Left lung (tissue), 10 donors: ENCODE results near the gene TFPI. TPM values are rescaled to one million over a fixed set of nuclear protein-coding genes. Genes with fewer than 3 reads are reported as not detected.
"Not testable (repeated sequence)": the region's sequence is repeated elsewhere in the genome, so short reads cannot be mapped to it uniquely, and the experiment has no call there.

Experiments
- ATAC-seq: fragments of 200-7000 bp; cut with Tn5 transposase; one replicate; pipeline ENCODE4 v1.9.1; 2020; ENCODE audit warnings: moderate library complexity
- DNase-seq, 4 donors: peaks; one replicate each; pipeline ENCODE4 v3.0.0-alpha.2; 2013 to 2020
- H3K27ac ChIP-seq, 2 donors: fragments of 200-600 bp; sonication (generic) in 1 of 2; one replicate each; pipeline versions ENCODE4 v1.5.0 to v1.8.0; 2020 to 2021
- H3K27me3 ChIP-seq, 2 donors: fragments of 200-600 bp; sonication (generic) in 1 of 2; one replicate each; pipeline versions ENCODE4 v1.5.0 to v1.8.0; 2020 to 2021
- H3K36me3 ChIP-seq, 2 donors: fragments of 200-600 bp; sonication (generic) in 1 of 2; one replicate each; pipeline versions ENCODE4 v1.5.0 to v1.8.0; 2020 to 2021
- H3K4me1 ChIP-seq, 2 donors: fragments of 200-600 bp; one replicate each; pipeline ENCODE4 v1.8.0; 2021
- H3K4me3 ChIP-seq, 2 donors: fragments of 200-600 bp; sonication (generic) in 1 of 2; one replicate each; pipeline versions ENCODE4 v1.5.0 to v1.8.0; 2020 to 2021; ENCODE audit warnings: mild to moderate bottlenecking in 1 of 2
- H3K9me3 ChIP-seq, 2 donors: fragments of 200-600 bp; sonication (generic) in 1 of 2; one replicate each; pipeline versions ENCODE4 v1.5.0 to v1.8.0; 2020 to 2021
- intact Hi-C, 2 donors: fragments of 100-400 bp; cut with DNase I; formaldehyde crosslinking; loops; one replicate each; pipeline versions ENCODE4 v1.11.2 to v1.14.2; 2022
- polyA plus RNA-seq, 6 donors: library from polyadenylated mRNA; unstranded; fragments of 120-200 nt; gene quantifications; one replicate each; pipeline ENCODE4 v1.2.1, GENCODE V29; 2013; ENCODE audit not compliant: insufficient read length in 6 of 6
- total RNA-seq, 2 donors: library from RNA; stranded (reverse); fragmentation: NEBNext Ultra II Directional; extraction: Animal tissue kit (Norgen Biotek cat#: 25700); gene quantifications; one replicate each; pipeline ENCODE4 v1.2.1, GENCODE V29; 2021
- TF ChIP-seq, protein P1 (sequence below), 2 donors: fragments of 200-600 bp; sonication (generic) in 1 of 2; IDR thresholded peaks; one replicate each; pipeline versions ENCODE4 v1.5.0 to v1.8.0; 2021; ENCODE audit warnings: antibody characterized with exemption in 2 of 2
- donor health status: DM: no; HTN: yes; CAD: no.
- donor health status: DM: no; HTN: no; CAD: no.

Gene TFPI
- total and polyA plus RNA-seq, 8 donors, result 132 to 300 (median 163) TPM

DNA sequence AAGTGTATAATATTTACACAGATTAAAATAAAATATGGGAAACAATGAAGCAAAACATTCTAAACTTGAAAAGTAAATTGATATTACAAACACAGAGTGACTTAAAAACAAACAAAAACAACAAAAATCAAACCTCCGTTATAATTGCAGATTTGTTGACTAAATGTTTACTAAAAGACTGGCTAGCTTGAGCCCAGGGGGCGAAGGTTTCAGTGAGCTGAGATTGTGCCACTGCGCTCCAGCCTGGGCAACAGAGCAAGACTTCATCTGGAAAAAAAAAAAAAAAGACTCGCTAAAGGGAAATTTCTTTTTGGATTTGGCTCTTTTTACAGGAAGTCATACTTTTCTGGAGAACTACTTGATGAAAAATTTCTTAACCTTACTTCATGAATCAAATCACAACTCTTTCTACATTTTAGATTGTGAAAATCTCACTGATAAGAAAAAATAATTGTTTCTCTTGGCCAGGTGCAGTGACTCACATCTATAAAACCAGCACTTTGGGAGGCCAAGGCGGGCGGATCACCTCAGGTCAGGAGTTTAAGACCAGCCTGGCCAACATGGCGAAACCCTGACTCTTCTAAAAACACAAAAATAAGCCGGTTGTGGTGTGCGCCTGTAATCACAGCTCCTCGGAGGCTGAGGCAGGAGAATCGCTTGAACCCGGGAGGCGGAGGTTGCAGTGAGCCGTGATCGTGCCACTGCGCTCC, 9.7 kb downstream of the TFPI start:
- peaks cover 47 to 94% of the 10 kb centered on the region in 2 donors for H3K4me1 ChIP-seq
- H3K36me3 ChIP-seq, result peaks cover 0 to 13% of the 10 kb centered on the region in 2 donors
- peak in 1 of 4 donors; percentile 39 for DNase-seq
- peak overlapping the region; percentile 57 to 86 for H3K27ac ChIP-seq
- no peaks in the 10 kb centered on the region for H3K27me3 ChIP-seq
- no peak overlapping the region for H3K4me3 ChIP-seq
- peak; percentile 19 for ATAC-seq
- TF ChIP-seq, protein P1, sequence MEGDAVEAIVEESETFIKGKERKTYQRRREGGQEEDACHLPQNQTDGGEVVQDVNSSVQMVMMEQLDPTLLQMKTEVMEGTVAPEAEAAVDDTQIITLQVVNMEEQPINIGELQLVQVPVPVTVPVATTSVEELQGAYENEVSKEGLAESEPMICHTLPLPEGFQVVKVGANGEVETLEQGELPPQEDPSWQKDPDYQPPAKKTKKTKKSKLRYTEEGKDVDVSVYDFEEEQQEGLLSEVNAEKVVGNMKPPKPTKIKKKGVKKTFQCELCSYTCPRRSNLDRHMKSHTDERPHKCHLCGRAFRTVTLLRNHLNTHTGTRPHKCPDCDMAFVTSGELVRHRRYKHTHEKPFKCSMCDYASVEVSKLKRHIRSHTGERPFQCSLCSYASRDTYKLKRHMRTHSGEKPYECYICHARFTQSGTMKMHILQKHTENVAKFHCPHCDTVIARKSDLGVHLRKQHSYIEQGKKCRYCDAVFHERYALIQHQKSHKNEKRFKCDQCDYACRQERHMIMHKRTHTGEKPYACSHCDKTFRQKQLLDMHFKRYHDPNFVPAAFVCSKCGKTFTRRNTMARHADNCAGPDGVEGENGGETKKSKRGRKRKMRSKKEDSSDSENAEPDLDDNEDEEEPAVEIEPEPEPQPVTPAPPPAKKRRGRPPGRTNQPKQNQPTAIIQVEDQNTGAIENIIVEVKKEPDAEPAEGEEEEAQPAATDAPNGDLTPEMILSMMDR (IDR thresholded peaks at IDR 0.05), result no peak
- intact Hi-C loops, result no loop called here
- no peaks in the 10 kb centered on the region for H3K9me3 ChIP-seq

DNA sequence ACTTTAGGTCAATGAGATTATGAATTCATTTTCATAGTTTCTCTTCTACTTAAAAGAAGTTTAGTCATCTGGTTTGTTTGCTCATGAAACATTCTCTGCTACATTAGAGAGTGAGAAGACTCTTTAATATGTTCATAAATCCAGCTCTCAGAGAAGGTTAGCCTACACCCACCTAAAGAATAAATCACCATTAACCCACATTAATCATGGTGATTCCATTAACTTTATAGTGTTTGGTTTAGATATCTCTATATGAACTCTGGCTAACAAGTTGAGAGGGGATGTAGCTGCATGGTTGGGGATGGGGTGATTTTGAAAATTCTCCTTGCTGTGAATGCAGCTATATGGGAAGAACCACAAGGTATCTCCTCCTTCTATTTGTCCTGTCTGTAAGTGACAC, 10.7 kb downstream of the TFPI start:
- TF ChIP-seq, protein P1 (IDR thresholded peaks at IDR 0.05), result no peak
- peak overlapping the region; percentile 57 to 86 for H3K27ac ChIP-seq
- DNase-seq, result no peak
- no peaks in the 10 kb centered on the region for H3K27me3 ChIP-seq
- no peak for ATAC-seq
- H3K4me1 ChIP-seq, result peaks cover 37 to 87% of the 10 kb centered on the region in 2 donors
- no peaks in the 10 kb centered on the region for H3K9me3 ChIP-seq
- intact Hi-C loops, result no loop called here
- no peak overlapping the region for H3K4me3 ChIP-seq
- peaks cover 0 to 13% of the 10 kb centered on the region in 2 donors for H3K36me3 ChIP-seq

DNA sequence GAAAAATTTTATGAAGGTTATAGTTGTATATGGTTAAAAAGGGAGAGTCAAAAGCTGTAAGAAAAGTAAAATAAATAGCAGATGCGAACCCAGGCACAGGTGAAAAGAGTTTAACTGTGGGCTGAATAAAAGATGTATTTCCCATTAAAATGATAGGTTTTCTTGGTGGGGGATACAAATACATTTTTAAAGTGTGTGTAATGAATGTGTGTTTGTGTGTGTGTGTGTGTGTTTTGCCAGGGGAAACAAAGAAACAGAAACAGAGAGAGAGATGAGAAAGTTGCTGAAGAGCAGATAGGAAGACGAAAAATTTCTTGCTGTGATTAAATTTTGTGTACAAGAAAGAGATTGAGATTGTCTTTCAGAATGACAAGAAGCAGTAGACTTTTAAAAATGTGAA, 12.1 kb downstream of the TFPI start:
- H3K27ac ChIP-seq, result peak overlapping the region; percentile 72 to 79
- ATAC-seq, result no peak
- intact Hi-C loops, result no loop called here
- no peaks in the 10 kb centered on the region for H3K27me3 ChIP-seq
- no peak for DNase-seq
- H3K9me3 ChIP-seq, result peaks cover 0 to 6% of the 10 kb centered on the region in 2 donors
- no peak overlapping the region for H3K4me3 ChIP-seq
- peaks cover 0 to 13% of the 10 kb centered on the region in 2 donors for H3K36me3 ChIP-seq
- TF ChIP-seq, protein P1 (IDR thresholded peaks at IDR 0.05), result no peak
- peaks cover 32 to 76% of the 10 kb centered on the region in 2 donors for H3K4me1 ChIP-seq

DNA sequence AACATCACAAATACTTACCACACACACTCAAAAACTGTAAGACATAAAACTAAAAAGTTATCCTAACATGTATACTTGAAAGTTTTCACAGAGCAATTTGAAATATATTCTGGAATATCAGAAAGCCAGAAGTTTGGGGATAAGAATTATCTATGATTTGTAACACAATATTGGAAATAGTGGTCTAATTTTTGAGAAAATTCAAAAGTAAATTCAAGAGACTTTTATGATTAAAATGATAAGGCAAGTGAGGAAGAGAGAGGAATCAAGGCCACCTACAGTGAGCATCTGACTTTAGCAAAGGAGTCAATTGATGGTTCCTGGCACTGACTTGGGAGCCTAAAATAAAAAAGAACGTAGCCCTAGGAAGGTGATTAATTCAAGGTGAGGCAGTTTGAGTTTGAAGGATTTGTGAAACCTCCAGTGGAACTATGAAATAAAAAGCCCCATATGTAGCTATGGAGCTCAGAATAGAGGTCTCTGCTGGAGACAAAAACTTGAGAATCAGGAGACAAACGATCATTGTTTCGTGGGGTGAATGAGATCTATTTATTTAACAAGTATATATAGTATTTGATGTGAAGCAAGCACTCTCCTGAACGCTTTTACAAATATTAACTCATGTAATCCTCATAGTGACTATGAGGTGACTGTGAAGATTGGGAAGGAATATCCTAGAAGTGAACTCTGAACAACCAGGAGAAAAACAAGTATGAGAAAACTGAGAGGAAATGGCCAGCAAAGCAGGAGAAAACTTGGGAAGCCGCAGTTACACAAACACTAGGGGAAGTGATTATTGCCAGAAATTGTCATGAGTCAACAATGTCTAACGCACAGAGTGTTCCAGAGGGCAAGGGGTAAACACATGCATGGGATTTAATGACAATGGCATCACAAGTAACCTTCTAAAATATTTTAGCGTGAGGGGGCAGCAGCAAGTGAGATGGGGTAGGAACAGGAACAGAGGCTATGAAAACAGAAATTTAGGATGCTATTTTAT, 12.8 kb downstream of the TFPI start:
- Histone ChIP-seq H3K27me3 (no peaks in the 10 kb centered on the region), H3K4me1 (peaks cover 25 to 69% of the 10 kb centered on the region in 2 donors), H3K4me3 (no peak overlapping the region), H3K27ac (peak overlapping the region; percentile 72 to 79), H3K9me3 (peaks cover 0 to 6% of the 10 kb centered on the region in 2 donors), H3K36me3 (peaks cover 0 to 13% of the 10 kb centered on the region in 2 donors)
- intact Hi-C loops, result no loop called here
- TF ChIP-seq, protein P1 (IDR thresholded peaks at IDR 0.05), result no peak
- peak; percentile 78 for ATAC-seq
- no peak for DNase-seq

DNA sequence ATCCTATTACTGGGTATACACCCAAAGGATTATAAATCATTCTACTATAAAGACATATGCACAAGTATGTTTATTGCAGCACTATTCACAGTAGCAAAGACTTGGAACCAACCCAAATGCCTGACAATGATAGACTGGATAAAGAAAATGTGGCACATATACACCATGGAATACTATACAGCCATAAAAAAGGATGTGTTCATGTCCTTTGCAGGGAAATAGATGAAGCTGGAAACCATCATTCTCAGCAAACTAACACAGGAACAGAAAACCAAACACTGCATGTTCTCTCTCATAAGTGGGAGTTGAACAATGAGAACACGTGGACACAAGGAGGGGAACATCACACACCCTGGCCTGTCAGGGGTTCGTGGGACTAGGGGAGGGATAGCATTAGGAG, 16.0 kb downstream of the TFPI start:
- H3K4me3 ChIP-seq, ATAC-seq, H3K27me3 ChIP-seq, H3K36me3 ChIP-seq, DNase-seq, intact Hi-C loops, H3K27ac ChIP-seq: not testable (repeated sequence)
- peaks cover 10 to 38% of the 10 kb centered on the region in 2 donors for H3K4me1 ChIP-seq
- H3K9me3 ChIP-seq, result peaks cover 0 to 14% of the 10 kb centered on the region in 2 donors

DNA sequence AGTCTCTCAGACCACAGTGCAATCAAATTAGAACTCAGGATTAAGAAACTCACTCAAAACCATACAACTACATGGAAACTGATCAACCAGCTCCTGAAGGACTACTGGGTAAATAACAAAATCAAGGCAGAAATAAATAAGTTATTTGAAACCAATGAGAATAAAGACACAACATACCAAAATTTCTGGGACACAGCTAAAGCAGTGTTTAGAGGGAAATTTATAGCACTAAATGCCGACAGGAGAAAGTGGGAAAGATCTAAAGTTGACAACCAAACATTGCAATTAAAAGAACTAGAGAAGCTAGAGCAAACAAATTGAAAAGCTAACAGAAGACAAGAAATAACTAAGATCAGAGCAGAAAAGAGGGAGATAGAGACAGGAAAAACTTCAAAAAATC, 18.9 kb downstream of the TFPI start:
- not testable (repeated sequence) for H3K27me3 ChIP-seq, DNase-seq
- peaks cover 0 to 14% of the 10 kb centered on the region in 2 donors for H3K9me3 ChIP-seq

More for the DNA sequence above, 18.9 kb downstream of the TFPI start:
- ATAC-seq, intact Hi-C loops, H3K27ac ChIP-seq, H3K4me1 ChIP-seq, H3K4me3 ChIP-seq: not testable (repeated sequence)
- peaks cover 0 to 17% of the 10 kb centered on the region in 2 donors for H3K36me3 ChIP-seq
